Astrocyte (in vitro differentiated cells and primary cell): ENCODE results near the gene SPATA19.

Experiments
- EZH2 ChIP-seq: IDR thresholded peaks from 2 replicates; pipeline ENCODE4 v1.6.1; 2012; ENCODE audit warnings: mild to moderate bottlenecking, low read length, inconsistent platforms; ENCODE audit not compliant: insufficient read depth
- TF ChIP-seq, protein P1 (sequence below): IDR thresholded peaks from 2 replicates; pipeline ENCODE4 v1.5.1; 2011; ENCODE audit warnings: low read depth, mild to moderate bottlenecking, inconsistent platforms, low read length, moderate library complexity; ENCODE audit not compliant: insufficient read depth

DNA sequence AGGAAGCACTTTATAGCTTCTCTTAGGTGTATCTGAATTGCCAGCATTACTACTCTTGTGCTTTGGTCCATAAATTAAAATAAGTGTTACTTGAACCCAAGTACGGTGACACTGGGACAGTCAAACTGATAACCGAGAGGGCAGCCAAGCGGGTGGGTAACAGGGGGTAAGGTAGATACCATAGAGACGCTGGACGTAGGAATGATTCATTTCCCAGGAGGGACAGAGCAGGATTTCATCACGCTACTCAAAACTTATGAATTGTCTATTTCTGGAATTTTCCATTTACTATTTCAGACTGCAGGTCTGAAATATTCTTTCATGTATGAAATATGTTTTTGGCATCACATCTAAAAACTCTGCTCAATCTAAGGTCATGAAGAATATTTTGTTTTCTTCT, 14.8 kb upstream of the SPATA19 start:
- TF ChIP-seq, protein P1, sequence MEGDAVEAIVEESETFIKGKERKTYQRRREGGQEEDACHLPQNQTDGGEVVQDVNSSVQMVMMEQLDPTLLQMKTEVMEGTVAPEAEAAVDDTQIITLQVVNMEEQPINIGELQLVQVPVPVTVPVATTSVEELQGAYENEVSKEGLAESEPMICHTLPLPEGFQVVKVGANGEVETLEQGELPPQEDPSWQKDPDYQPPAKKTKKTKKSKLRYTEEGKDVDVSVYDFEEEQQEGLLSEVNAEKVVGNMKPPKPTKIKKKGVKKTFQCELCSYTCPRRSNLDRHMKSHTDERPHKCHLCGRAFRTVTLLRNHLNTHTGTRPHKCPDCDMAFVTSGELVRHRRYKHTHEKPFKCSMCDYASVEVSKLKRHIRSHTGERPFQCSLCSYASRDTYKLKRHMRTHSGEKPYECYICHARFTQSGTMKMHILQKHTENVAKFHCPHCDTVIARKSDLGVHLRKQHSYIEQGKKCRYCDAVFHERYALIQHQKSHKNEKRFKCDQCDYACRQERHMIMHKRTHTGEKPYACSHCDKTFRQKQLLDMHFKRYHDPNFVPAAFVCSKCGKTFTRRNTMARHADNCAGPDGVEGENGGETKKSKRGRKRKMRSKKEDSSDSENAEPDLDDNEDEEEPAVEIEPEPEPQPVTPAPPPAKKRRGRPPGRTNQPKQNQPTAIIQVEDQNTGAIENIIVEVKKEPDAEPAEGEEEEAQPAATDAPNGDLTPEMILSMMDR, result no peak
- no peak for TF ChIP-seq EZH2
